Loucy (cell line): ENCODE measurements around the gene FHIT.
A peak's percentile ranks its signal among the peaks of the same experiment; 100 is the strongest.
"Not testable (repeated sequence)": the region's sequence is repeated elsewhere in the genome, so short reads cannot be mapped to it uniquely, and the experiment has no call there.

Experiments
- H2AFZ ChIP-seq: fragments of 200-600 bp; sonication (generic); 2 replicates; pipeline ENCODE4 v1.6.0; 2016; ENCODE audit warnings: antibody characterized with exemption, mild to moderate bottlenecking, low read length, moderate library complexity
- H3F3A ChIP-seq: fragments of 200-600 bp; 2 replicates; pipeline ENCODE4 v1.6.0; 2016; ENCODE audit warnings: antibody characterized with exemption, low read depth, mild to moderate bottlenecking
- H3K27me3 ChIP-seq: fragments of 200-600 bp; sonication (generic); 2 replicates; pipeline ENCODE4 v1.6.1; 2014; ENCODE audit warnings: low read length, mild to moderate bottlenecking; ENCODE audit not compliant: insufficient read depth, poor library complexity, severe bottlenecking
- H3K36me3 ChIP-seq: fragments of 200-600 bp; sonication (generic); 2 replicates; pipeline ENCODE4 v1.6.1; 2016; ENCODE audit warnings: low read length; ENCODE audit not compliant: insufficient read depth
- H3K4me1 ChIP-seq: fragments of 200-600 bp; sonication (generic); 2 replicates; pipeline ENCODE4 v1.5.1; 2014; ENCODE audit warnings: low read length, mild to moderate bottlenecking; ENCODE audit not compliant: insufficient read depth, poor library complexity, severe bottlenecking
- H3K4me2 ChIP-seq: fragments of 200-600 bp; sonication (generic); 2 replicates; pipeline ENCODE4 v1.6.0; 2014; ENCODE audit warnings: antibody characterized with exemption, low read length, low read depth, mild to moderate bottlenecking; ENCODE audit not compliant: poor library complexity, severe bottlenecking
- H3K4me3 ChIP-seq: fragments of 200-600 bp; sonication (generic); 2 replicates; pipeline ENCODE4 v1.5.1; 2014; ENCODE audit warnings: low read length, mild to moderate bottlenecking, mixed read lengths; ENCODE audit not compliant: poor library complexity, severe bottlenecking
- H3K79me2 ChIP-seq: fragments of 200-600 bp; sonication (generic); 2 replicates; pipeline ENCODE4 v1.6.1; 2014; ENCODE audit warnings: low read length; ENCODE audit not compliant: insufficient read depth
- H3K9ac ChIP-seq: fragments of 200-600 bp; sonication (generic); 2 replicates; pipeline ENCODE4 v1.6.0; 2014; ENCODE audit warnings: mild to moderate bottlenecking, low read depth, low read length, moderate library complexity; ENCODE audit not compliant: poor library complexity, severe bottlenecking
- H3K9me2 ChIP-seq: fragments of 200-600 bp; sonication (generic); replicated peaks from 2 replicates; pipeline ENCODE4 v1.6.1; 2016; ENCODE audit warnings: low read depth, low read length, mixed read lengths
- H3K9me3 ChIP-seq: fragments of 200-600 bp; sonication (generic); 2 replicates; pipeline ENCODE4 v1.6.1; 2014; ENCODE audit warnings: mild to moderate bottlenecking, antibody characterized with exemption, low read length, low read depth; ENCODE audit not compliant: insufficient read depth
- H4K20me1 ChIP-seq: fragments of 200-600 bp; sonication (generic); 2 replicates; pipeline ENCODE4 v1.6.0; 2014; ENCODE audit warnings: antibody characterized with exemption, low read length, mild to moderate bottlenecking; ENCODE audit not compliant: insufficient read depth, poor library complexity, severe bottlenecking
- CTCF ChIP-seq: fragments of 200-600 bp; sonication (generic); conservative IDR thresholded peaks from 2 replicates; pipeline ENCODE4 v1.5.1; 2014; ENCODE audit warnings: mild to moderate bottlenecking, antibody characterized with exemption, low read length
- EZH2phosphoT487 ChIP-seq: fragments of 200-600 bp; IDR thresholded peaks from 2 replicates; pipeline ENCODE4 v1.6.1; 2018; ENCODE audit warnings: antibody characterized with exemption, mild to moderate bottlenecking, moderate library complexity, borderline replicate concordance

The FHIT gene

GRCh38 chr3:61199843-61200242 lies 51.4 kb downstream of the FHIT start:
- peak overlapping the region; percentile 25 for H3K4me2 ChIP-seq
- H3K9me3 ChIP-seq, result no peaks in the 10 kb centered on the region
- H3K79me2 ChIP-seq, result no peaks in the 10 kb centered on the region
- no peak overlapping the region for H3K4me3 ChIP-seq
- H3K9me2 ChIP-seq, result no peaks in the 10 kb centered on the region
- no peaks in the 10 kb centered on the region for H3K27me3 ChIP-seq
- no peak overlapping the region for H3K9ac ChIP-seq
- H3F3A ChIP-seq, result no peaks in the 10 kb centered on the region
- H3K36me3 ChIP-seq, result no peaks in the 10 kb centered on the region
- peaks cover 16% of the 10 kb centered on the region for H3K4me1 ChIP-seq
- no peaks in the 10 kb centered on the region for H4K20me1 ChIP-seq
- TF ChIP-seq CTCF (no peak), EZH2phosphoT487 (no peak)
- no peak overlapping the region for H2AFZ ChIP-seq

- H3K4me3 ChIP-seq, result no peak overlapping the region
- no peaks in the 10 kb centered on the region for H3F3A ChIP-seq
These were observed 56.2 kb downstream of the FHIT start for GRCh38 chr3:61194892-61195538.

GRCh38 chr3:61192222-61192621 lies 59.0 kb downstream of the FHIT start:
- H3K9me3 ChIP-seq, result no peaks in the 10 kb centered on the region
- no peaks in the 10 kb centered on the region for H3K79me2 ChIP-seq
- no peaks in the 10 kb centered on the region for H3K4me1 ChIP-seq
- no peaks in the 10 kb centered on the region for H3K9me2 ChIP-seq
- H3K9ac ChIP-seq, result no peak overlapping the region
- H3K27me3 ChIP-seq, result no peaks in the 10 kb centered on the region
- H2AFZ ChIP-seq, result no peak overlapping the region
- no peak overlapping the region for H3K4me3 ChIP-seq
- no peaks in the 10 kb centered on the region for H4K20me1 ChIP-seq
- no peak overlapping the region for H3K4me2 ChIP-seq
- TF ChIP-seq EZH2phosphoT487 (no peak), CTCF (no peak)
- H3K36me3 ChIP-seq, result no peaks in the 10 kb centered on the region
- H3F3A ChIP-seq, result no peaks in the 10 kb centered on the region

More at GRCh38 chr3:61194892-61195538, 56.2 kb downstream of the FHIT start:
- Histone ChIP-seq H3K9me3 (no peaks in the 10 kb centered on the region), H3K36me3 (no peaks in the 10 kb centered on the region), H3K4me2 (no peak overlapping the region), H4K20me1 (no peaks in the 10 kb centered on the region), H3K79me2 (no peaks in the 10 kb centered on the region), H3K9ac (no peak overlapping the region), H3K27me3 (no peaks in the 10 kb centered on the region), H2AFZ (no peak overlapping the region), H3K9me2 (no peaks in the 10 kb centered on the region), H3K4me1 (peaks cover 3% of the 10 kb centered on the region)
- TF ChIP-seq EZH2phosphoT487, result no peak
- TF ChIP-seq CTCF, result no peak

GRCh38 chr3:61190205-61190604 lies 61.0 kb downstream of the FHIT start:
- H3K4me3 ChIP-seq, H3K27me3 ChIP-seq, H3K4me1 ChIP-seq, H3K9me3 ChIP-seq, H2AFZ ChIP-seq, H3K9ac ChIP-seq, H3F3A ChIP-seq, H3K36me3 ChIP-seq, H3K9me2 ChIP-seq, H3K79me2 ChIP-seq, H4K20me1 ChIP-seq, H3K4me2 ChIP-seq: not testable (repeated sequence)
